Measurements from ENCODE around the gene MX1.

The MX1 gene

DNA sequence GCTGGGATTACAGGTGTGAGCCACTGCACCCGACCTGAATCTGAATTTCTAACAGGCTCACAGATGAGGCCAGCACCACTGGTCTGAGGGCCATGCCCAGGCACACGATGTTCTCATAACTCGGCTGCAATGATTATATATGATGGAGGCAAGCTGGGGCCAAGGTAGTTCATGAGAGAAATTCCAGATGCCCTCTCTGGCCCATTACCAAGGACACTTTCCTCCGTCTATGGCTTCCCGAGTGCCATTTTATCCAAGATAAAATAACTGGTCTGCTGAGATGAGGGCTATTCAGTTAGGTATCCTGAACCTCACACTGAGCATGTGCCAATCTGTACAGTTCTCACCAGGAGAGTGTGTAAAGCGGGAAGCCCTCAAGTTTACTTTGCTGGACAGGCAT lies 65.4 kb downstream of the MX1 start:
- TF ChIP-seq, protein P1, sequence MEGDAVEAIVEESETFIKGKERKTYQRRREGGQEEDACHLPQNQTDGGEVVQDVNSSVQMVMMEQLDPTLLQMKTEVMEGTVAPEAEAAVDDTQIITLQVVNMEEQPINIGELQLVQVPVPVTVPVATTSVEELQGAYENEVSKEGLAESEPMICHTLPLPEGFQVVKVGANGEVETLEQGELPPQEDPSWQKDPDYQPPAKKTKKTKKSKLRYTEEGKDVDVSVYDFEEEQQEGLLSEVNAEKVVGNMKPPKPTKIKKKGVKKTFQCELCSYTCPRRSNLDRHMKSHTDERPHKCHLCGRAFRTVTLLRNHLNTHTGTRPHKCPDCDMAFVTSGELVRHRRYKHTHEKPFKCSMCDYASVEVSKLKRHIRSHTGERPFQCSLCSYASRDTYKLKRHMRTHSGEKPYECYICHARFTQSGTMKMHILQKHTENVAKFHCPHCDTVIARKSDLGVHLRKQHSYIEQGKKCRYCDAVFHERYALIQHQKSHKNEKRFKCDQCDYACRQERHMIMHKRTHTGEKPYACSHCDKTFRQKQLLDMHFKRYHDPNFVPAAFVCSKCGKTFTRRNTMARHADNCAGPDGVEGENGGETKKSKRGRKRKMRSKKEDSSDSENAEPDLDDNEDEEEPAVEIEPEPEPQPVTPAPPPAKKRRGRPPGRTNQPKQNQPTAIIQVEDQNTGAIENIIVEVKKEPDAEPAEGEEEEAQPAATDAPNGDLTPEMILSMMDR (IDR thresholded peaks at IDR 0.05; ENCODE audit: insufficient read depth, missing control alignments), result no peak
- FAIRE-seq (no peak), DNase-seq (ENCODE audit: insufficient read length, low spot score) (no peak)

DNA sequence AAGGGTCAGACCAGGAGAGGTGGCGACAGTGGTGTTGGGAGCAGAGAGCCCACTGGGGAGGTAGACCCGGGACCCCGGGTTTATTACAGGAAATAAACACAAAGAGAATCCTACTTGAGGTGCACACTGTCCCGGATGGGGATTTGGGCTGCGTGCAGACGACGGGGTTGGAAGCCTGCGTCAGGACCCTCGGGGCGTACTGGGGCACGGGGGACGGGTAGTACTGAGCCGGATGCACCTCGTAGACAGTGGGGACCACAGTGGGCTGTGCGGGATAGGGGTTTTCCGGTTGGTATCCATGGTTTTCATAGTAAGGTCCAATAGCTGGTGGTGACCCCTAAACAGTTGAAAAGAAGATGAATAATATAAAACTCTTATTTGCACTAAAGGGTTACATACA lies 68.2 kb downstream of the MX1 start:
- DNase-seq (ENCODE audit: insufficient read length, low spot score) (no peak), FAIRE-seq (no peak)
- TF ChIP-seq, protein P1 (IDR thresholded peaks at IDR 0.05; ENCODE audit: insufficient read depth, missing control alignments), result no peak

DNA sequence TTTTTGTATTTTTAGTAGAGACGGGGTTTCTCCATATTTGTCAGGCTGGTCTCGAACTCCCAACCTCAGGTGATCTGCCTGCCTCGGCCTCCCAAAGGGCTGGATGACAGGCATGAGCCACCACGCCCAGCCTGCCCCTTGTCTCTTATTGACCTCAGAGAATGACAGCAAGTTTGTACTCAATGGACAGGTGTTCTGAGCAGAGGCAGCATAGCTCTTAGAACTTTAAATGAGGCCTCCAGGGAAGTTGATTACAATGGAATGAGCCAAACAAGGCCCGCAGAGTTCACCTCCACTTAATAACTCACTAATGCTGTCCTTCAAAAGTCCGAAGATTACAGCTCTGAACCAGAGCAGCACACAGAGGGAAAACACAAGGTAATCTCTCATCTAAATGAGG lies 71.0 kb downstream of the MX1 start:
- FAIRE-seq (no peak), DNase-seq (ENCODE audit: insufficient read length, low spot score) (no peak)
- TF ChIP-seq, protein P1 (IDR thresholded peaks at IDR 0.05; ENCODE audit: insufficient read depth, missing control alignments), result no peak

DNA sequence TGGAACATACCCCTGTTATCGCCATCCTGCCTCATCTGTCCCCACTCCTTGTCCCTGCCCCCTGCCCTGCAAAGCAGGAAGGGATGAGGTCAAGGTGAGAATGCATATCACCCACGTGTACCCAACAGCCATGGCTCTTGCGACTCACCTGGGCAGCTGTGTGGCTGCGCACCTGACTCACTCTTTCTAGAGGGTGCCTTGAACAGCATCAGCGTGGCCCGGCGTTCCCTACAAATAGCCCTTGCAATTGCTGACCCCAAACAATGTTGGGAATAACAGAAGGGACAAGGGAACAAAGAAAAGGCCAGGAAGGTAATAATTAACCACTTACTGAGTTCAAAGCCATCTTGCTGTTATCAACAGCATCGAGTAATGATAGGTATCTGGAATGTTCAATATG lies 71.7 kb downstream of the MX1 start:
- no peak for FAIRE-seq
- TF ChIP-seq, protein P1 (IDR thresholded peaks at IDR 0.05; ENCODE audit: insufficient read depth, missing control alignments), result no peak
- DNase-seq (ENCODE audit: insufficient read length, low spot score), result no peak

DNA sequence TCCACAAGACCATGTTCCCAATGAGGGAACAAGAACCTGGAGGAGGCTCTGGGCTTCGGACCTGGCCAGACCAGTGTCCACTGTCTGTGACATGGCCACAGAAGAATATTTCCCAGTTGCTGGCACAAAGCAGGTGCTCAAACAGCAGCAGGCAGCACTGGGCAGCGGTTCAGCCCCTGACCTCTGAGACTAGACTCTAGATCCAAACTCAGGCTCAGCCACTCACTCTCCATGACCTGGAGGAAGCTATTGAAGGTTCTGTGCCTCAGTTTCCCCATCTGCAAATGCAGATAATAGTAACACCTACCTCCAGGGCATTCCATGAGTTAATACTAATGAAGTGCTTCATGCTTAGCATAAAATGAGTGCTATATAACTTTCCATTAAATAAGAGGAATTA lies 73.9 kb downstream of the MX1 start:
- no peak for FAIRE-seq
- TF ChIP-seq, protein P1 (IDR thresholded peaks at IDR 0.05; ENCODE audit: insufficient read depth, missing control alignments), result no peak

DNA sequence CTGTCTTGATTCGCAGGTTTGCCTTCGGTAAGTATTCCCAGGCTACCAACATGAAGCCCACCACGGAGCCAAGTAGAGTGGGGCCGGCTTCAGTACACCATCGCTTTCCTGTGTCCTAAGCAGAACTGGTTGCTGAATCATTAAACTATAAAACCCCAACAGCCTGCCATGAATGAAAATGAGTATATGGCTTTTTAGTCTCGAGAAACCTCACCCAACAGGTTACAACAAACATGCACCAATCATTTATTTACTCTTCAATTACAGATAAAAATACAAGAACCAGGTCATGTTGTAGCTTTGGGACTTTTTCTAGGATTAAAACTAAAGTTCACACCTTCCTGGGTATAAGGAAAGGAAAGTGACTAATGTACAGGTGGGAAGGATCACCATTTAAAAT lies 74.3 kb downstream of the MX1 start:
- TF ChIP-seq, protein P1 (IDR thresholded peaks at IDR 0.05; ENCODE audit: insufficient read depth, missing control alignments), result no peak
- FAIRE-seq, result no peak

More for the DNA sequence above, 73.9 kb downstream of the MX1 start:
- DNase-seq (ENCODE audit: insufficient read length, low spot score), result no peak

DNA sequence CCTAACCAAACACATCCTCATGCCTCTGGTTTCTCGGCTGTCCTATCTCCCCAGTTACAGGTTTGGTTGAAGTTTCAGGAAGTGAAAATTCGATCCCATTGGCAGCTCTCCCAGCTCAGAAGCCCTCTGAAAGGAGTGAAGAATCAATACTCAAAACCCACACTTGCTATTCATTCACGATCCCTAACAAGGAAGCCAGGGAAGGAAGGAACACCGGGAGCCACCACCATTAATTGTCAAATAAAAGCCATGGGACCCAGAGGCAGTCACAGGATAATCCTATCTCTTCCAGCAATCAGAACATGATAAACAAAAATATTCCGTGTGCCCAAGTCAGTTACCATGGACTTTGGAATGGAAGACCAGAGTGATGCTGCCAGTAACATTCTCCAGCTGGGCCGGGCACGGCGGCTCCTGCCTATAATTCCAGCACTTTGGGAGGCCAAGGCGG lies 74.9 kb downstream of the MX1 start:
- FAIRE-seq, result no peak
- no peak for DNase-seq (ENCODE audit: insufficient read length, low spot score)
- TF ChIP-seq, protein P1 (IDR thresholded peaks at IDR 0.05; ENCODE audit: insufficient read depth, missing control alignments), result no peak

More for the DNA sequence above, 74.3 kb downstream of the MX1 start:
- no peak for DNase-seq (ENCODE audit: insufficient read length, low spot score)
